Psoas muscle (tissue), 8 donors: ENCODE results near the gene STARD13. TPM values are rescaled to one million over a fixed set of nuclear protein-coding genes. Genes with fewer than 3 reads are reported as not detected.
"Not testable (repeated sequence)": the region's sequence is repeated elsewhere in the genome, so short reads cannot be mapped to it uniquely, and the experiment has no call there.

Source experiments
- ATAC-seq, 4 donors: fragments of 200-7000 bp; cut with Tn5 transposase; one replicate each; pipeline ENCODE4 v1.9.1; 2020; ENCODE audit warnings: moderate library complexity in 3 of 4, mild to moderate bottlenecking in 2 of 4
- DNase-seq, 2 donors: peaks; one replicate each; pipeline ENCODE4 v3.0.0-alpha.2; 2020
- H3K27ac ChIP-seq: fragments of 200-600 bp; one replicate; pipeline ENCODE4 v1.8.0; 2022
- H3K27me3 ChIP-seq, 3 donors: fragments of 200-600 bp in 1 of 3; one replicate each; pipeline versions ENCODE4 v1.6.1 to v1.8.0; 2013 to 2022; ENCODE audit warnings: low read length in 2 of 3, mild to moderate bottlenecking in 2 of 3, moderate library complexity in 1 of 3; ENCODE audit not compliant: insufficient read depth in 3 of 3
- H3K36me3 ChIP-seq, 2 donors: fragments of 200-600 bp in 1 of 2; one replicate each; pipeline versions ENCODE4 v1.6.1 to v1.8.0; 2013 to 2022; ENCODE audit warnings: low read depth in 1 of 2, mild to moderate bottlenecking in 1 of 2, moderate library complexity in 1 of 2; ENCODE audit not compliant: insufficient read depth in 1 of 2
- H3K4me1 ChIP-seq: fragments of 200-600 bp; one replicate; pipeline ENCODE4 v1.8.0; 2022
- H3K4me3 ChIP-seq: fragments of 200-600 bp; one replicate; pipeline ENCODE4 v1.8.0; 2022; ENCODE audit warnings: mild to moderate bottlenecking
- H3K9me3 ChIP-seq: fragments of 200-600 bp; one replicate; pipeline ENCODE4 v1.8.0; 2022
- CTCF ChIP-seq: fragments of 200-600 bp; IDR thresholded peaks from one replicate; pipeline ENCODE4 v1.8.0; 2022; ENCODE audit warnings: antibody characterized with exemption
- whole genome bisulfite sequencing, 3 donors: extraction: QIAGEN DNeasy Blood & Tissue Kit; methylation state at CpG; one replicate each; pipeline versions ENCODE4 v1.1.6 to v1.1.7; 2013; 5-methylcytosine and 5-hydroxymethylcytosine counted together
- intact Hi-C, 2 donors: fragments of 100-400 bp; cut with DNase I; formaldehyde crosslinking; loops; one replicate each; pipeline versions ENCODE4 v1.11.0 to v1.14.2; 2022
- polyA plus RNA-seq, 3 donors: library from polyadenylated mRNA; stranded (reverse); fragments of 200-250 nt; gene quantifications; one replicate each; pipeline ENCODE4 v1.2.3, GENCODE V29; 2013
- total RNA-seq, 4 donors: library from RNA; stranded (reverse); fragmentation: NEBNext Ultra II Directional in 2 of 4; extraction: Animal tissue kit (Norgen Biotek cat#: 25700) in 2 of 4; gene quantifications; one replicate each; pipeline versions ENCODE4 v1.2.1 to v1.2.4, GENCODE V29; 2021 to 2023
- donor health status: healthy with polysubstance abuse.
- donor health status: DM: no; HTN: no; CAD: no; lungs with moderate emphysema.
- donor health status: Bipolar disorder and iron deficiency.
- donor health status: healthy.
- donor health status: DM: yes; HTN: yes; CAD: no.
- donor health status: DM: no; HTN: no; CAD: no.
- donor health status: DM: no; HTN: no; CAD: no.
- donor health status: DM: yes; HTN: yes; CAD: no.

Gene STARD13
- total and polyA plus RNA-seq, 7 donors = 2.3 to 9.2 (median 5.6) TPM

- DNase-seq = no peak
- Histone ChIP-seq H3K9me3 (no peaks in the 10 kb centered on the region), H3K4me3 (no peak overlapping the region), H3K4me1 (peaks cover 5% of the 10 kb centered on the region), H3K27me3 (no peaks in the 10 kb centered on the region), H3K36me3 (peaks cover 0 to 15% of the 10 kb centered on the region in 2 donors), H3K27ac (no peak overlapping the region)
- intact Hi-C loops = no loop called here
- WGBS, 3 donors = 96 to 99% (median 98%) methylated on average over 2 of the region's 2 CpGs
- no peak for TF ChIP-seq CTCF
- ATAC-seq = no peak
Measured at GRCh38 chr13:33164331-33164730, 121.2 kb downstream of the STARD13 start.

- DNase-seq, H3K4me1 ChIP-seq, H3K27me3 ChIP-seq, intact Hi-C loops, H3K9me3 ChIP-seq, H3K4me3 ChIP-seq, ATAC-seq, H3K27ac ChIP-seq: not testable (repeated sequence)
- peaks cover 0 to 21% of the 10 kb centered on the region in 2 donors for H3K36me3 ChIP-seq
- WGBS, 3 donors = 93 to 97% (median 93%) methylated on average over 2 of the region's 2 CpGs
Measured at GRCh38 chr13:33162725-33163124, 122.8 kb downstream of the STARD13 start.

- Histone ChIP-seq H3K9me3 (no peaks in the 10 kb centered on the region), H3K36me3 (peaks cover 0 to 6% of the 10 kb centered on the region in 2 donors), H3K27me3 (no peaks in the 10 kb centered on the region), H3K27ac (no peak overlapping the region), H3K4me1 (no peaks in the 10 kb centered on the region), H3K4me3 (no peak overlapping the region)
- DNase-seq (no peak), ATAC-seq (no peak)
- 86 to 93% (median 91%) methylated on average over 8 of the region's 8 CpGs for WGBS, 3 donors
- TF ChIP-seq CTCF = no peak
- intact Hi-C loops = no loop called here
Measured at GRCh38 chr13:33158816-33159215, 126.7 kb downstream of the STARD13 start.

- Histone ChIP-seq H3K27ac (no peak overlapping the region), H3K27me3 (no peaks in the 10 kb centered on the region)
- no peak for TF ChIP-seq CTCF
Measured at GRCh38 chr13:33158271-33158670, 127.3 kb downstream of the STARD13 start.

GRCh38 chr13:33154911-33155310 is 130.6 kb downstream of the STARD13 start:
- Histone ChIP-seq H3K4me3 (no peak overlapping the region), H3K36me3 (peaks cover 0 to 6% of the 10 kb centered on the region in 2 donors), H3K27ac (no peak overlapping the region), H3K4me1 (no peaks in the 10 kb centered on the region), H3K27me3 (no peaks in the 10 kb centered on the region), H3K9me3 (no peaks in the 10 kb centered on the region)
- WGBS, 3 donors = 71 to 78% (median 73%) methylated on average over 5 of the region's 5 CpGs
- TF ChIP-seq CTCF = no peak
- DNase-seq = no peak
- ATAC-seq = no peak
- intact Hi-C loops = no loop called here

More at GRCh38 chr13:33158271-33158670, 127.3 kb downstream of the STARD13 start:
- ATAC-seq (no peak), DNase-seq (no peak)
- intact Hi-C loops = no loop called here
- WGBS, 3 donors = 86 to 97% (median 96%) methylated on average over 3 of the region's 3 CpGs
- Histone ChIP-seq H3K4me1 (no peaks in the 10 kb centered on the region), H3K36me3 (peaks cover 0 to 6% of the 10 kb centered on the region in 2 donors), H3K9me3 (no peaks in the 10 kb centered on the region), H3K4me3 (no peak overlapping the region)
